ENCODE measurements around the gene CRELD2. TPM values are rescaled to one million over a fixed set of nuclear protein-coding genes. Genes with fewer than 3 reads are reported as not detected.

CRELD2 gene
- total RNA-seq, 2 experiments from 2014 or later: 50.0 to 51.2 TPM

DNA sequence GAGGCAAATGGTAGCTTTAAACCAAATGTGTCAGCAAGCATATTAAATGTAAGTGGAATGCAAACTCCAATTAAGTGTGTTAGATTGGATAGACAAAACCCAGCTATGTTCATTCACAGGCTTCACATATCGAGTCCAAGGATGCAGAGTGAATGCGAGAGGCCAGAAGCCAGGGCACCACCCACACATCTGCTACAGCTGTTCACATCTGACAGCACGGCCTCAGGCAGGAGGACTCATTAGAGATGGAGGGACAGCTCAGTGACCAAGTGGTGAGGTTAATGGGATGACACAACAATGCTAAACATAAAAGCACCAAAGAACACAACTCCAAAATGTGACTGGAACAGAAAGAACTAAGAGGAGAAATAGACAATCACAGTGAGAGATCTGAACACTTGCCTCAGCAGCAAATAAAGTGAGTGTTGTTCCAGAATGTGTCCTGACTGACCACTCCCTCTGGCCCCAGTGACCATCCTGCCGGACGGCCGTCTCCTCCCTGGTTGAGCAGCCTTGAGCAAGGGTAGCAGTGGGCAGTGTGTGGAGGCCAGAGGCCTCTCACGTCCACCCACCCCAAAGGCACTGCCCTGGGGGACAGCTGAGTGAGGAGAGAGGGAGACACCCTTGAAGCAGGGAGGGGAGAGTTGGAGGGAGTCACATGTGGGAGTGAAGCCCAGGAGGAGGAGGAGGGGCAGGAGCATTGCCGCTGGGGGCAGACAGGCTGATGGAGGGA is 23.9 kb upstream of the CRELD2 start:
- Mint-ChIP-seq H3K36me3 (ENCODE audit: low read depth) (peaks cover 44% of the 10 kb centered on the region), H3K4me1 (peaks cover 3% of the 10 kb centered on the region), H3K27me3 (no peaks in the 10 kb centered on the region), H3K4me3 (no peak overlapping the region), H3K9me3 (peaks cover 7% of the 10 kb centered on the region), H3K27ac (no peak overlapping the region)
- POLR2A ChIA-PET: no interaction called here
- DNase-seq: no peak
- CTCF ChIA-PET: interaction anchor here (2.0 kb wide), 1 partner anchor 24 kb away, joined by 4 read pairs; no protein-coding TSS in a partner anchor

GRCh38 chr22:49896201-49896600 is 22.2 kb upstream of the CRELD2 start:
- POLR2A ChIA-PET: no interaction called here

GRCh38 chr22:49897015-49897684 is 21.3 kb upstream of the CRELD2 start:
- peaks cover 4% of the 10 kb centered on the region for H3K9me3 Mint-ChIP-seq
- ChIA-PET POLR2A (no interaction called here), CTCF (no interaction called here)
- no peaks in the 10 kb centered on the region for H3K27me3 Mint-ChIP-seq
- no peak overlapping the region for H3K4me3 Mint-ChIP-seq
- no peak overlapping the region for H3K27ac Mint-ChIP-seq
- peaks cover 44% of the 10 kb centered on the region for H3K36me3 Mint-ChIP-seq (ENCODE audit: low read depth)
- DNase-seq: no peak
- peaks cover 3% of the 10 kb centered on the region for H3K4me1 Mint-ChIP-seq

More at GRCh38 chr22:49896201-49896600, 22.2 kb upstream of the CRELD2 start:
- Mint-ChIP-seq H3K9me3 (peaks cover 2% of the 10 kb centered on the region), H3K27me3 (no peaks in the 10 kb centered on the region), H3K27ac (no peak overlapping the region), H3K36me3 (ENCODE audit: low read depth) (peaks cover 42% of the 10 kb centered on the region), H3K4me1 (peaks cover 4% of the 10 kb centered on the region), H3K4me3 (no peak overlapping the region)
- CTCF ChIA-PET: no interaction called here
- no peak for DNase-seq

DNA sequence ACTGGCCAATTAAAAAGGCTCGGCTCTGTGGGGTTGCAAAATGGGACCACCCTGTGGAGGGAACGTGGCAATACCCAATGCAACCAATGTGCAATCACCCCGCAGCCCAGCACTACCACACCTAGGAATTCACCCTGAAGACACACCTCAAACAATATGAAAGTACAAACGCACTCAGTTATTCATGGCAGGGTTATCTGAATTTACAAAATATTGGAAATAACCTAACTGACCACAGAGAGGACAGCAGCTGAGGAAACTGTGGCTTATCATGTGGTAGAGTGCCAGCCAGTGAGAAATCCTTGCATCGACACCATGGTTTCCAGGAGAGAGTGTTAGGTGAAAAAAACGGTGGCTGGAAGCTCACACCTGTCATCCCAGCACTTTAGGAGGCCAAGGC is 18.9 kb upstream of the CRELD2 start:
- Mint-ChIP-seq H3K4me1 (peaks cover 3% of the 10 kb centered on the region), H3K4me3 (no peak overlapping the region), H3K27ac (no peak overlapping the region), H3K27me3 (no peaks in the 10 kb centered on the region), H3K9me3 (peaks cover 4% of the 10 kb centered on the region), H3K36me3 (ENCODE audit: low read depth) (peaks cover 49% of the 10 kb centered on the region)
- ChIA-PET POLR2A (no interaction called here), CTCF (no interaction called here)
- DNase-seq: no peak

- Mint-ChIP-seq H3K36me3 (ENCODE audit: low read depth) (peaks cover 47% of the 10 kb centered on the region), H3K27me3 (no peaks in the 10 kb centered on the region), H3K4me3 (no peak overlapping the region), H3K9me3 (peaks cover 4% of the 10 kb centered on the region), H3K4me1 (peaks cover 3% of the 10 kb centered on the region), H3K27ac (no peak overlapping the region)
- CTCF ChIA-PET: no interaction called here
- POLR2A ChIA-PET: no interaction called here
- DNase-seq: no peak
Measured at GRCh38 chr22:49900441-49901230, 17.8 kb upstream of the CRELD2 start.

DNA sequence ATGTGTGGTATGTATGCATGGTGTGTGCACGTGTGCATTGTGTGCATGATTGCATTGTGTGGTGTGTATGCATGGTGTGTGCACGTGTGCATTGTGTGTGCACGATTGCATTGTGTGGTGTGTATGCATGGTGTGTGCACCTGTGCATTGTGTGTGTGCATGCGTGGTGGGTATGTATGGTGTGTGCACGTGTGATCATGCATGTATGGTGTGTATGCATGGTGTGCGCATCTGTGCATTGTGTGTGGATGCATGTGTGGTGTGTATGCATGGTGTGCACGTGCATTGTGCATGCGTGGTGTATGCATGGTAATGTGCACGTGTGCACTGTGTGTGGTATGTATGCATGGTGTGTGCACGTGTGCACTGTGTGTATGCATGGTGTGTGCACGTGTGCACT is 17.0 kb upstream of the CRELD2 start:
- DNase-seq: no peak
- Mint-ChIP-seq H3K36me3 (ENCODE audit: low read depth) (peaks cover 51% of the 10 kb centered on the region), H3K27me3 (no peaks in the 10 kb centered on the region), H3K4me3 (no peak overlapping the region), H3K9me3 (peaks cover 4% of the 10 kb centered on the region), H3K4me1 (peaks cover 3% of the 10 kb centered on the region), H3K27ac (no peak overlapping the region)
- POLR2A ChIA-PET: no interaction called here
- CTCF ChIA-PET: no interaction called here

GRCh38 chr22:49903322-49904039 is 15.0 kb upstream of the CRELD2 start:
- Mint-ChIP-seq H3K4me3 (no peak overlapping the region), H3K27me3 (no peaks in the 10 kb centered on the region), H3K4me1 (peaks cover 3% of the 10 kb centered on the region), H3K27ac (no peak overlapping the region), H3K9me3 (peaks cover 4% of the 10 kb centered on the region), H3K36me3 (ENCODE audit: low read depth) (peaks cover 63% of the 10 kb centered on the region)
- CTCF ChIA-PET: no interaction called here
- POLR2A ChIA-PET: no interaction called here
- no peak for DNase-seq

GRCh38 chr22:49904040-49904369 is 14.4 kb upstream of the CRELD2 start:
- H3K27ac Mint-ChIP-seq: no peak overlapping the region
- peaks cover 4% of the 10 kb centered on the region for H3K9me3 Mint-ChIP-seq
- H3K27me3 Mint-ChIP-seq: no peaks in the 10 kb centered on the region
- POLR2A ChIA-PET: no interaction called here
- no peak overlapping the region for H3K4me3 Mint-ChIP-seq
- CTCF ChIA-PET: no interaction called here
- peaks cover 68% of the 10 kb centered on the region for H3K36me3 Mint-ChIP-seq (ENCODE audit: low read depth)
- peaks cover 3% of the 10 kb centered on the region for H3K4me1 Mint-ChIP-seq
- DNase-seq: no peak

DNA sequence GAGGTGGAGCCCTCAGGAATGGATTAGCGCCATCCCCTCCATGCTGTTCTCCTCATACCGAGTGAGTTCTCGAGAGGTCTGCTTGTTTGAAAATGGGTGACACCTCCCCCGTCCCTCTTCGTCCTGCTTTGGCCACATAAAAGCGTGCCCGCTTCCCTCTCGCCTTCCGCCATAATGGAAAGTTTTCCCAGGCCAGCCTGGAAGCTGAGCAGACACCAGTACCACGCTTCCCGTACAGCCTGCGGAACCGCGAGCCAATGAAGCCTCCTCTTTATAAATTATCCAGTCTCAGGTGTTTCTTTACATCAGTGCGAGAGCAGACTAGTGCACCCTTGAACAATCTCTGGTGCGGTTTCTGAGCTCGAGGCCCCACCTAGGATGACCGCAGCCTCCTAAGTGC is 13.0 kb upstream of the CRELD2 start:
- POLR2A ChIA-PET: interaction anchor here (1.1 kb wide), 1 partner anchor 51 kb away, joined by 3 read pairs; no protein-coding TSS in a partner anchor
- Mint-ChIP-seq H3K27ac (no peak overlapping the region), H3K36me3 (ENCODE audit: low read depth) (peaks cover 61% of the 10 kb centered on the region), H3K9me3 (peaks cover 4% of the 10 kb centered on the region), H3K27me3 (no peaks in the 10 kb centered on the region), H3K4me3 (no peak overlapping the region), H3K4me1 (no peaks in the 10 kb centered on the region)
- CTCF ChIA-PET: no interaction called here
- DNase-seq: no peak

DNA sequence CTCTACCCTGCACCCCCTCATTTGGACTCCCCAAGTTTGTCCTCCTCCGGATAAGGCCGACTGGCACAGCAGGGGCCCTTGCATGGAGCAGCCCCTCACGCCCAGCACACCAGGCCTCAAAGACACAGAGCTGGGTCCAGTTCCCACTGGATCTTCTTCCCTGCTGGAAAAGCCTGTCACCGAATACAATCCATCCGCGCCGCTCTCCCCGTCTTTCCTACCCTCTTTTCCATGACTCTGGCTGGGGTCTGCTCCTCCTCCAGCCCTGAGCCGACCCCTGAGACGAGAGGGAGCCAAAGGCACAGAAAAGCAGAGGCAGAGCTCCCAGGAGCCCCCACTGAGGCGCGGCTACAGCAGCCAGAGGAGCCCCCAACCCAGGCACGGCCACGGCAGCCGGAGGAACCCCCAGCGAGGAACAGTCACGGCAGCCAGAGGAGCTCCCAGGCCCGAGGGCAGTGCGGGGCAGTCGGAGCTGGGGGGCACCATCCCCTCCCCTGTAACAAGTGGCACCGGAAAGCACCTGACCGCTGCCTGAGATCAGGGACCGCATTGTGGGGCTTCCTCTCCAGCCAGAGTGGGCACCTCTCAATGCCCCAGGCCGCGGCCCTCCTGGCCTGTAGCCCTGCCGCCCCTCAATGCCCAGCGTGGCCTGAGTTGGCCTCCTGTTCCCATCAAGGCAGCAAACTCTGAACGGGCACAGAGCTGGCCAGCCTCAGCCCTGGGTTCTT is 12.2 kb upstream of the CRELD2 start:
- DNase-seq: no peak
- Mint-ChIP-seq H3K9me3 (peaks cover 4% of the 10 kb centered on the region), H3K36me3 (ENCODE audit: low read depth) (peaks cover 53% of the 10 kb centered on the region), H3K27ac (no peak overlapping the region), H3K4me3 (no peak overlapping the region), H3K4me1 (no peaks in the 10 kb centered on the region), H3K27me3 (no peaks in the 10 kb centered on the region)
- POLR2A ChIA-PET: interaction anchor here (1.1 kb wide), 1 partner anchor 52 kb away, joined by 3 read pairs; no protein-coding TSS in a partner anchor
- CTCF ChIA-PET: no interaction called here

- ChIA-PET CTCF (no interaction called here), POLR2A (no interaction called here)
- DNase-seq: no peak
- H3K9me3 Mint-ChIP-seq: no peaks in the 10 kb centered on the region
- no peaks in the 10 kb centered on the region for H3K27me3 Mint-ChIP-seq
- H3K4me1 Mint-ChIP-seq: no peaks in the 10 kb centered on the region
- no peak overlapping the region for H3K27ac Mint-ChIP-seq
- peaks cover 47% of the 10 kb centered on the region for H3K36me3 Mint-ChIP-seq (ENCODE audit: low read depth)
- no peak overlapping the region for H3K4me3 Mint-ChIP-seq
Measured at GRCh38 chr22:49906799-49907290, 11.6 kb upstream of the CRELD2 start.

GRCh38 chr22:49907807-49908206 is 10.6 kb upstream of the CRELD2 start:
- no peaks in the 10 kb centered on the region for H3K27me3 Mint-ChIP-seq
- POLR2A ChIA-PET: no interaction called here
- H3K36me3 Mint-ChIP-seq (ENCODE audit: low read depth): peaks cover 45% of the 10 kb centered on the region
- CTCF ChIA-PET: no interaction called here
- no peak overlapping the region for H3K4me3 Mint-ChIP-seq
- DNase-seq: no peak
- no peak overlapping the region for H3K27ac Mint-ChIP-seq
- H3K9me3 Mint-ChIP-seq: no peaks in the 10 kb centered on the region
- H3K4me1 Mint-ChIP-seq: no peaks in the 10 kb centered on the region
